HepG2 (cell line): ENCODE results near the gene ARHGAP45. TPM values are rescaled to one million over a fixed set of nuclear protein-coding genes. Genes with fewer than 3 reads are reported as not detected.

Source experiments
- ATAC-seq: fragments of 200-7000 bp; cut with Tn5 transposase; 3 replicates; pipeline ENCODE4 v1.9.1; 2020; ENCODE audit warnings: mild to moderate bottlenecking, moderate library complexity
- BruUV-seq: library from RNA; stranded (reverse); fragments of 400-500 nt; replicated peaks from 2 replicates; lab custom pipeline; 2021; lab: Mats Ljungman, UMichigan
- CTCF ChIA-PET: fragments of 300-600 bp; formaldehyde crosslinking; extraction: SDS; loops from one replicate; lab custom pipeline; 2021; ENCODE audit warnings: low total read pairs, inconsistent platforms, low intra/inter-chr PET ratio; lab: Yijun Ruan, JAX
- POLR2A ChIA-PET: fragments of 350-600 bp; sonication (Branson Sonifier 250); formaldehyde crosslinking; loops from one replicate; lab custom pipeline; 2020; ENCODE audit warnings: antibody characterized with exemption, inconsistent platforms; lab: Yijun Ruan, JAX
- DNase-seq: peaks from one replicate; pipeline ENCODE4 v3.0.0-alpha.2; 2015; ENCODE audit warnings: low spot score
- FAIRE-seq: peaks from 3 replicates; lab custom pipeline; 2011; peaks lifted over from hg19 to GRCh38; lab: Jason Lieb, UNC
- H2AFZ ChIP-seq: one replicate; pipeline ENCODE4 v1.6.1; 2011; ENCODE audit warnings: low read length, inconsistent platforms
- H3K27ac ChIP-seq: fragments of 300-600 bp; 3 replicates; pipeline ENCODE4 v1.8.0; 2011; ENCODE audit warnings: mixed run types, mild to moderate bottlenecking, mixed read lengths, low read length, inconsistent platforms; ENCODE audit not compliant: insufficient read depth; ENCODE audit errors: extremely low read length
- H3K27me3 ChIP-seq, 2 experiments: fragments of 200-600 bp in 1 of 2; 2 replicates in 1 of 2; 3 replicates in 1 of 2; pipeline versions ENCODE4 v1.6.0 to v1.8.0; 2011; ENCODE audit warnings: low read length in 2 of 2, mild to moderate bottlenecking in 2 of 2, moderate library complexity in 2 of 2, inconsistent platforms in 1 of 2; ENCODE audit not compliant: insufficient read depth in 2 of 2, control insufficient read depth in 1 of 2
- H3K36me3 ChIP-seq, 2 experiments: fragments of 200-600 bp in 1 of 2; replicated peaks in 1 of 2; 2 replicates in 1 of 2; 3 replicates in 1 of 2; pipeline versions ENCODE4 v1.5.1 to v1.8.0; 2011; ENCODE audit warnings: low read length in 2 of 2, inconsistent platforms in 1 of 2; ENCODE audit not compliant: insufficient read depth in 2 of 2, control insufficient read depth in 1 of 2
- H3K4me1 ChIP-seq: 2 replicates; pipeline ENCODE4 v1.5.1; 2012; ENCODE audit warnings: low read length, inconsistent platforms; ENCODE audit not compliant: insufficient read depth
- H3K4me2 ChIP-seq: 2 replicates; pipeline ENCODE4 v1.6.0; 2011; ENCODE audit warnings: low read depth, low read length, inconsistent platforms
- H3K4me3 ChIP-seq, 3 experiments: fragments of 200-600 bp in 1 of 3; sonication (generic), shearing (Covaris generic) in 1 of 3; replicated peaks in 1 of 3; 2 replicates each; pipeline ENCODE4 v1.5.1; 2011 to 2016; ENCODE audit warnings: low read length in 3 of 3, inconsistent platforms in 2 of 3, low read depth in 2 of 3, mild to moderate bottlenecking in 2 of 3, control low read depth in 1 of 3, mixed read lengths in 1 of 3; ENCODE audit not compliant: insufficient read depth in 1 of 3
- H3K79me2 ChIP-seq: one replicate; pipeline ENCODE4 v1.6.1; 2011; ENCODE audit warnings: low read length, inconsistent platforms; ENCODE audit not compliant: insufficient read depth
- H3K9ac ChIP-seq: 2 replicates; pipeline ENCODE4 v1.6.0; 2011; ENCODE audit warnings: mild to moderate bottlenecking, low read depth, low read length, inconsistent platforms; ENCODE audit not compliant: insufficient read depth
- H3K9me3 ChIP-seq: 2 replicates; pipeline ENCODE4 v1.5.1; 2012; ENCODE audit warnings: mild to moderate bottlenecking, low read length
- H4K20me1 ChIP-seq: 2 replicates; pipeline ENCODE4 v1.6.0; 2011; ENCODE audit warnings: inconsistent platforms, mild to moderate bottlenecking, low read length, moderate library complexity; ENCODE audit not compliant: insufficient read depth
- AGO2 ChIP-seq: fragments of 200-400 bp; formaldehyde crosslinking; optimal IDR thresholded peaks from 2 replicates; pipeline ENCODE3; 2017; ENCODE audit warnings: mild to moderate bottlenecking, low read depth, low read length, moderate library complexity
- AKAP8 ChIP-seq: sonication (generic); formaldehyde crosslinking; IDR thresholded peaks from 2 replicates; pipeline ENCODE4 v1.5.1; 2020; ENCODE audit warnings: mild to moderate bottlenecking, missing genetic modification reagents
- CBX5 ChIP-seq: sonication (generic); formaldehyde crosslinking; IDR thresholded peaks from 2 replicates; pipeline ENCODE4 v1.4.0; 2020; ENCODE audit warnings: missing genetic modification reagents, borderline replicate concordance
- ETS1 ChIP-seq: sonication (generic); formaldehyde crosslinking; IDR thresholded peaks from 2 replicates; pipeline ENCODE4 v1.4.0; 2020; ENCODE audit warnings: missing genetic modification reagents
- HOXA5 ChIP-seq: sonication (generic); formaldehyde crosslinking; IDR thresholded peaks from 2 replicates; pipeline ENCODE4 v1.4.0; 2020; ENCODE audit warnings: missing genetic modification reagents
- HOXD1 ChIP-seq: sonication (generic); formaldehyde crosslinking; IDR thresholded peaks from 2 replicates; pipeline ENCODE4 v1.5.0; 2020; ENCODE audit warnings: missing genetic modification reagents
- IRF1 ChIP-seq: sonication (generic); formaldehyde crosslinking; IDR thresholded peaks from 2 replicates; pipeline ENCODE4 v1.4.0; 2020; ENCODE audit warnings: low read depth, mild to moderate bottlenecking, missing genetic modification reagents
- MEF2D ChIP-seq: sonication (generic); formaldehyde crosslinking; IDR thresholded peaks from 2 replicates; pipeline ENCODE4 v1.5.1; 2020; ENCODE audit warnings: mild to moderate bottlenecking, missing genetic modification reagents
- NFIB ChIP-seq: sonication (generic); formaldehyde crosslinking; IDR thresholded peaks from 2 replicates; pipeline ENCODE4 v1.9.0; 2021; ENCODE audit warnings: missing genetic modification reagents, mild to moderate bottlenecking, borderline replicate concordance
- PITX1 ChIP-seq: sonication (generic); formaldehyde crosslinking; IDR thresholded peaks from 2 replicates; pipeline ENCODE4 v1.5.1; 2020; ENCODE audit warnings: mild to moderate bottlenecking, missing genetic modification reagents
- POLR2A ChIP-seq, 2 experiments: IDR thresholded peaks; 2 replicates each; pipeline ENCODE4 v1.6.1; 2011; ENCODE audit warnings: low read depth in 2 of 2, low read length in 2 of 2, mild to moderate bottlenecking in 1 of 2, moderate library complexity in 1 of 2; ENCODE audit not compliant: insufficient read depth in 1 of 2
- POLR2AphosphoS5 ChIP-seq: IDR thresholded peaks from 2 replicates; pipeline ENCODE4 v1.6.1; 2012; ENCODE audit warnings: low read depth, low read length
- RBFOX2 ChIP-seq: fragments of 200-400 bp; formaldehyde crosslinking; IDR thresholded peaks from 2 replicates; pipeline ENCODE4 v1.6.1; 2017; ENCODE audit warnings: low read depth, mild to moderate bottlenecking, low read length
- RBM22 ChIP-seq: fragments of 200-400 bp; formaldehyde crosslinking; optimal IDR thresholded peaks from 2 replicates; pipeline ENCODE3; 2017; ENCODE audit warnings: mild to moderate bottlenecking, low read length, moderate library complexity
- SETDB1 ChIP-seq: sonication (generic); formaldehyde crosslinking; IDR thresholded peaks from 2 replicates; pipeline ENCODE4 v1.5.1; 2020; ENCODE audit warnings: missing genetic modification reagents, mild to moderate bottlenecking, borderline replicate concordance
- SRF ChIP-seq: IDR thresholded peaks from 2 replicates; pipeline ENCODE4 v1.6.1; 2011; ENCODE audit warnings: mild to moderate bottlenecking, low read depth, low read length, moderate library complexity
- ZBTB38 ChIP-seq: sonication (generic); formaldehyde crosslinking; IDR thresholded peaks from 2 replicates; pipeline ENCODE4 v1.5.1; 2020; ENCODE audit warnings: mild to moderate bottlenecking, missing genetic modification reagents
- ZFP36 ChIP-seq: fragments of 150-350 bp; IDR thresholded peaks from 2 replicates; pipeline ENCODE4 v1.6.1; 2018; ENCODE audit warnings: borderline replicate concordance, low read length, low read depth; ENCODE audit not compliant: partially characterized antibody
- ZNF317 ChIP-seq: sonication (generic); formaldehyde crosslinking; IDR thresholded peaks from 2 replicates; pipeline ENCODE4 v1.5.0; 2020; ENCODE audit warnings: mild to moderate bottlenecking, missing genetic modification reagents
- ZNF326 ChIP-seq: sonication (generic); formaldehyde crosslinking; IDR thresholded peaks from 2 replicates; pipeline ENCODE4 v1.4.0; 2020; ENCODE audit warnings: missing genetic modification reagents, borderline replicate concordance
- ZNF350 ChIP-seq: sonication (generic); formaldehyde crosslinking; IDR thresholded peaks from 2 replicates; pipeline ENCODE4 v1.4.0; 2020; ENCODE audit warnings: mild to moderate bottlenecking, low read depth, missing genetic modification reagents, borderline replicate concordance
- ZNF781 ChIP-seq: sonication (generic); formaldehyde crosslinking; IDR thresholded peaks from 2 replicates; pipeline ENCODE4 v1.5.1; 2020; ENCODE audit warnings: borderline replicate concordance, mild to moderate bottlenecking, missing genetic modification reagents; ENCODE audit errors: not compliant biosample characterization
- WGBS: methylation state at CpG from one replicate; pipeline ENCODE4 v1.1.6; 2017; ENCODE audit warnings: low lambda C conversion rate; 5-methylcytosine and 5-hydroxymethylcytosine counted together
- in situ Hi-C: cut with HindIII; loops from 2 replicates; pipeline ENCODE4 v1.10.0; 2017; ENCODE audit warnings: low pct_unique_long_range_greater_than_20kb; ENCODE audit not compliant: extremely low pct_ligation_motif_present
- intact Hi-C: fragments of 100-400 bp; cut with micrococcal nuclease; formaldehyde crosslinking; loops from one replicate; pipeline ENCODE4 v1.10.0; 2022; ENCODE audit not compliant: unreplicated experiment
- polyA plus RNA-seq, 8 experiments: library from polyadenylated mRNA; depleted of rRNA in 3 of 8; stranded (reverse) in 7 of 8; unstranded in 1 of 8; fragments of >200 nt; fragmentation: Illumina TruSeq in 4 of 8; extraction: Trizol in 4 of 8; gene quantifications; 2 replicates each; pipeline versions ENCODE4 v1.2.1 to v1.2.3, GENCODE V29; 2011 to 2016; ENCODE audit warnings: low read depth in 4 of 8, missing spikeins in 1 of 8, mixed read lengths in 1 of 8; ENCODE audit not compliant: insufficient read depth in 1 of 8
- total RNA-seq, 5 experiments: library from RNA; depleted of rRNA; stranded (reverse); fragments of >200 nt; fragmentation: Illumina TruSeq; extraction: Trizol; gene quantifications; 2 replicates each; pipeline ENCODE4 v1.2.3, GENCODE V29; 2016; ENCODE audit warnings: low read depth in 1 of 5

Gene ARHGAP45
- total and polyA plus RNA-seq, 2 of the 13 experiments (the other 11 are each of a cell fraction or from before 2014, with no cell fraction given) = 0.84 to 32.0 TPM

DNA sequence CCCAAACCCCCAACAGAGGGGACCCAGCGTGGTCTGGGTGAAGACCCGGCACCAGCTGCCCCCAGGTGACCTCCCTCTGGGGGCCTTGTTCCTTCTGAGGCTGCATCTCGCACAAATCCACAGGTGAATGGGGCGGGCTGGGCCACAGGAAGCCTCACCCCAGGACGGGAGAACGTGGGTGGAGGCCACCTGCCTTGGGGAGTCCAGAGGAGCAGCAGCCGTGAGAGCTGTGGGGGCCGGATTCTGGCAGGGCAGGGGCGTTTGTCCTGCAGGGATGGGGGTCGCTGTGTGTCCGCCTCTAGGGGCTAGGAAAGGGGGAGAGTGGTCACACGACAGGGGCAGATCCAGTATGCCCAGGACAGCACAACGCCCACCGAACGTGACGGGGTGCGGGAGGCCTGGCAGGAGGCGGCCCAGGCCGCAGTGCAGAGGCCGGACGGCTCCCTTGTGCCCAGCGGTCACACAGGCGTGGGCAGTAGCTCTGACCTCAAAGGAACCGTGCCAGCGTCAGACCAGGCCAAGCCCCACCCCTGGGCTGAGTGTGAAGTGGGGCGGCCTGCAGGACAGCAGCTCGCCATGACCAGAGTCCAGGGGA, 21.5 kb downstream of the ARHGAP45 start (continued):
- TF ChIP-seq ZBTB38 (CRISPR knock-in tag) = 0 out of 2 replicates have a peak, but pooled peaks have one; percentile 51
- 0 out of 2 replicates have a peak, but pooled peaks have one; percentile 39 for TF ChIP-seq AKAP8 (CRISPR knock-in tag)
- no peak for TF ChIP-seq HOXD1

DNA sequence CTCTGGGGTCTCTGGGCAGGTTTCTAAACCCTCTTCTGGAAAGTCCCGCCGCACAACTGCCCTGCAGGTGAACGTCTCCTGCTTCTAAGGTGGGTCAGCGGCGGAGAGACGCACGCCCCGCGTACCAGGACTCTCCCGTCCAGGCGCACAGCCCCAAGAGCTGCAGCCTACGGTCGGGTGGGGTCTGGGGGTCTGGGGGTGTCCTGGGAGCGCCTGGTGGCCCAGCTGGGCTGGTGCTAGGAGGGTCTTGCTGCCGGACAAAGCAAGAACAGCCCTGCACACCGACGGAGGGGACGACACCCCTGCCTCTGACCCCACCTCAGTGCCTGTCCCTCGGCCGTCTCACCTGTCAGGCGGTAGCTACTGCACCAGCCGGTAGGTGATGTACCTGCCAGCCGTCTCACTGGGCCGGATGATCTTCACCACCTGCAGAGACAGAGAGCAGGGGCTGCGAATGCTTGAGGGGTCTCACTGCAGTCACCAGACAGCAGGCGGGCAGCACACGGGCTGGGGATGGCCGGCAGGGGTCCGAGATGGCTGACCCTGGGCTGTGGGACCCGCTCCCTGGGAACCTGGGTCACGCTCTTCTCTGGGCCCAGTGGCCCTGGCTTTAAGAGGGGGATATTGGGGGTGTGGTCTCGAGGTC, 22.3 kb downstream of the ARHGAP45 start:
- intact Hi-C loops (no loop called here), in situ Hi-C loops (no loop called here)
- no peak overlapping the region for H3K4me2 ChIP-seq
- no peak overlapping the region for H2AFZ ChIP-seq
- H3K4me3 ChIP-seq = no peak overlapping the region
- H3K4me1 ChIP-seq = peaks cover 14% of the 10 kb centered on the region
- peaks cover 11% of the 10 kb centered on the region; the same call in 1 of the 2 replicates for H4K20me1 ChIP-seq
- ChIA-PET POLR2A (interaction anchor here (1.6 kb wide), 1 partner anchor 9 kb away, joined by 5 read pairs; no protein-coding TSS in a partner anchor), CTCF (no interaction called here)
- FAIRE-seq = no peak
- no peak for DNase-seq
- H3K27ac ChIP-seq = no peak overlapping the region
- H3K9me3 ChIP-seq = no peaks in the 10 kb centered on the region
- H3K27me3 ChIP-seq = no peaks in the 10 kb centered on the region
- no TSS peak for BruUV-seq
- peaks cover 21% of the 10 kb centered on the region for H3K79me2 ChIP-seq
- H3K9ac ChIP-seq = no peak overlapping the region
- peaks cover 16 to 40% of the 10 kb centered on the region in 2 experiments for H3K36me3 ChIP-seq
- ATAC-seq = no peak
- WGBS = 97% methylated on average over 9 of the region's 32 CpGs
- TF ChIP-seq MEF2D (CRISPR knock-in tag) (no peak), NFIB (CRISPR knock-in tag) (no peak), IRF1 (CRISPR knock-in tag) (no peak), HOXA5 (CRISPR knock-in tag) (no peak), ZNF781 (CRISPR knock-in tag) (no peak), POLR2A (IDR thresholded peaks at IDR 0.05; ENCODE audit: insufficient read depth in 1 of 2, low read depth in 2 of 2, low read length in 2 of 2) (peak in 1 of 2 experiments; percentile 38; a peak in 2 of 4 replicates), RBFOX2 (peak; percentile 22; the same call in 1 of the 2 replicates), ETS1 (CRISPR knock-in tag) (no peak), ZFP36 (no peak), ZNF326 (CRISPR knock-in tag) (no peak), PITX1 (CRISPR knock-in tag) (no peak), CBX5 (CRISPR knock-in tag) (no peak), AGO2 (peak; percentile 70), POLR2AphosphoS5 (peak; percentile 27; the same call in 1 of the 2 replicates), ZNF350 (CRISPR knock-in tag) (no peak), ZNF317 (no peak), SRF (no peak), RBM22 (peak; percentile 86), SETDB1 (CRISPR knock-in tag) (no peak)
